Peyer's patch (tissue), 4 donors: ENCODE data around the gene SULF2. TPM values are rescaled to one million over a fixed set of nuclear protein-coding genes. Genes with fewer than 3 reads are reported as not detected.
A peak's percentile ranks its signal among the peaks of the same experiment; 100 is the strongest.

Experiments
- DNase-seq, 3 donors: peaks; one replicate each; pipeline ENCODE4 v3.0.0-alpha.2; 2017 to 2019
- H3K27ac ChIP-seq, 4 donors: fragments of 200-600 bp; sonication (generic); one replicate each; pipeline ENCODE4 v1.5.1; 2016 to 2019
- H3K27me3 ChIP-seq, 2 donors: fragments of 200-600 bp; sonication (generic); one replicate each; pipeline ENCODE4 v1.5.1; 2019
- H3K36me3 ChIP-seq, 3 donors: fragments of 200-600 bp; sonication (generic); one replicate each; pipeline ENCODE4 v1.5.1; 2016 to 2019
- H3K4me1 ChIP-seq, 4 donors: fragments of 200-600 bp; sonication (generic); one replicate each; pipeline ENCODE4 v1.5.1; 2016 to 2019
- H3K4me3 ChIP-seq, 4 donors: fragments of 200-600 bp; sonication (generic); 1 replicate in 3 of 4; 2 replicates in 1 of 4; pipeline ENCODE4 v1.5.1; 2016 to 2019; ENCODE audit warnings: mild to moderate bottlenecking in 1 of 4
- H3K9me3 ChIP-seq, 4 donors: fragments of 200-600 bp; sonication (generic); one replicate each; pipeline ENCODE4 v1.5.1; 2016 to 2019; ENCODE audit warnings: mild to moderate bottlenecking in 1 of 4
- CTCF ChIP-seq, 6 experiments: fragments of 450-650 bp in 4 of 6; fragments of 200-600 bp in 2 of 6; sonication (generic) in 1 of 6; IDR thresholded peaks; one replicate each; pipeline ENCODE4 v1.5.1; 2017 to 2019; ENCODE audit warnings: antibody characterized with exemption in 6 of 6, mild to moderate bottlenecking in 3 of 6, moderate library complexity in 1 of 6
- POLR2A ChIP-seq, 2 donors: fragments of 450-650 bp; IDR thresholded peaks; one replicate each; pipeline ENCODE4 v1.5.1; 2017; ENCODE audit warnings: antibody characterized with exemption in 2 of 2, mild to moderate bottlenecking in 2 of 2, moderate library complexity in 2 of 2
- total RNA-seq, 4 donors: library from RNA; depleted of rRNA; stranded (reverse); fragments of >200 nt; gene quantifications; one replicate each; pipeline ENCODE4 v1.1.0, GENCODE V29; 2016

SULF2 gene
- total RNA-seq, 4 donors from 2014 or later: 32.4 to 168 (median 52.5) TPM

GRCh38 chr20:47747669-47748031 lies 37.6 kb downstream of the SULF2 start:
- Histone ChIP-seq H3K27ac (no peak overlapping the region), H3K9me3 (no peaks in the 10 kb centered on the region), H3K36me3 (no peaks in the 10 kb centered on the region), H3K4me3 (no peak overlapping the region), H3K27me3 (no peaks in the 10 kb centered on the region), H3K4me1 (no peaks in the 10 kb centered on the region)
- TF ChIP-seq POLR2A (IDR thresholded peaks at IDR 0.05) (no peak), CTCF (IDR thresholded peaks at IDR 0.05) (no peak)
- DNase-seq: no peak

- Histone ChIP-seq H3K4me3 (no peak overlapping the region), H3K9me3 (no peaks in the 10 kb centered on the region), H3K4me1 (no peaks in the 10 kb centered on the region), H3K27ac (no peak overlapping the region), H3K36me3 (no peaks in the 10 kb centered on the region), H3K27me3 (no peaks in the 10 kb centered on the region)
- no peak for DNase-seq
- no peak for TF ChIP-seq POLR2A (IDR thresholded peaks at IDR 0.05)
- no peak for TF ChIP-seq CTCF (IDR thresholded peaks at IDR 0.05)
Observed at GRCh38 chr20:47744803-47745202, 40.5 kb downstream of the SULF2 start.

GRCh38 chr20:47743671-47744070 lies 41.6 kb downstream of the SULF2 start:
- no peak for DNase-seq
- H3K36me3 ChIP-seq: no peaks in the 10 kb centered on the region
- TF ChIP-seq CTCF (IDR thresholded peaks at IDR 0.05): no peak
- TF ChIP-seq POLR2A (IDR thresholded peaks at IDR 0.05): no peak
- no peaks in the 10 kb centered on the region for H3K4me1 ChIP-seq
- no peaks in the 10 kb centered on the region for H3K9me3 ChIP-seq
- H3K27ac ChIP-seq: no peak overlapping the region
- H3K27me3 ChIP-seq: no peaks in the 10 kb centered on the region
- H3K4me3 ChIP-seq: no peak overlapping the region

GRCh38 chr20:47741669-47742608 lies 43.3 kb downstream of the SULF2 start:
- TF ChIP-seq POLR2A (IDR thresholded peaks at IDR 0.05): no peak
- TF ChIP-seq CTCF (IDR thresholded peaks at IDR 0.05): no peak
- H3K36me3 ChIP-seq: no peaks in the 10 kb centered on the region
- no peak for DNase-seq
- H3K4me1 ChIP-seq: no peaks in the 10 kb centered on the region
- H3K4me3 ChIP-seq: no peak overlapping the region
- no peaks in the 10 kb centered on the region for H3K27me3 ChIP-seq
- H3K9me3 ChIP-seq: no peaks in the 10 kb centered on the region
- H3K27ac ChIP-seq: no peak overlapping the region

DNA sequence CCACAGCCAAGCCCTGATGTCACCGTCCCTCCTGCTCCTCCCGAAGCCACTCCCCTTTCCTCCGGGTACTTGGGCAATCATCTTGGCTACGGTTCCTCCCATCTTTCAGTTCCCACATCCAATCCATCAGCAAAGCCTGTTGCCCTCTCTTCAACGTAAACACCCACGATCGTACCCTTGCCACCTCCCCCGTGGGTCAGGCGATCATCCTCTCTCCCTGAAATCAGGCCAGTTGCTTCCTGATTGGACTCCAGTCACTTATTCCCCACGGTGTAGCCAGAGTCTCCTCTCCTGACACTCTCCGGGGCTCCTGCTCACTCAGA lies 44.5 kb downstream of the SULF2 start:
- no peaks in the 10 kb centered on the region for H3K4me1 ChIP-seq
- no peak overlapping the region for H3K4me3 ChIP-seq
- no peak overlapping the region for H3K27ac ChIP-seq
- TF ChIP-seq CTCF (IDR thresholded peaks at IDR 0.05) (no peak), POLR2A (IDR thresholded peaks at IDR 0.05) (no peak)
- no peaks in the 10 kb centered on the region for H3K9me3 ChIP-seq
- no peaks in the 10 kb centered on the region for H3K27me3 ChIP-seq
- H3K36me3 ChIP-seq: no peaks in the 10 kb centered on the region
- peak in 1 of 3 donors; percentile 51 for DNase-seq
